ENCODE data around the gene ACTG1.

DNA sequence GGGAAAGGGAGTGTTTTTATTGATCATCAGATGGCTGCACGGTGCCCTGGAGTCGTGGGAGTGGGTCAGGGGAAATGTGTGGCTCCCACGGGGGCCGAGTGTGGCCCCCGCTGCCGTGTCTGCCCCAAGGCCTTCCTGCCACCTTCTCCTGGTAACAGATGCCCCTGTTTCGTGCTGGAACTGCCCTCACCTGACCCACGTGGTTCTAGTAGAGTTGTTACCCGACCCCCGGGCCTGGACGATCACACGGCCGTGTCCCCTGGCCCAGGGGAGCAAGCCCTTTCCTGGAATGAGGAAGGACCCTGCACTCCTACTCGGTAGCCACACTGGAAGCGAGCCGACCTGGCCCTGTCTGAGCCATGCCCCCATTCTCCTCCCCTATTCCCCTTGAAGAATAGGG, 37.6 kb downstream of the ACTG1 start:
- TF ChIP-seq SUZ12 (IDR thresholded peaks at IDR 0.05; ENCODE audit: extremely low read depth, insufficient read depth, insufficient read length), result no peak
- TF ChIP-seq YY1 (IDR thresholded peaks at IDR 0.05; ENCODE audit: insufficient read depth, insufficient read length), result no peak
- no peak for TF ChIP-seq ZNF274 (IDR thresholded peaks at IDR 0.05; ENCODE audit: low read depth, low read length)

Data from NT2/D1 (cell line).